Tongue (tissue), 2 donors: Measurements from ENCODE around the gene CAMKMT. TPM values are rescaled to one million over a fixed set of nuclear protein-coding genes. Genes with fewer than 3 reads are reported as not detected.

Experiments
- DNase-seq: peaks from one replicate; pipeline ENCODE4 v3.0.0-alpha.2; 2015
- total RNA-seq: library from RNA; depleted of rRNA; stranded (reverse); fragments of >200 nt; gene quantifications from one replicate; pipeline ENCODE4 v1.2.3, GENCODE V29; 2014

CAMKMT gene
- total RNA-seq, 1 donor from 2014 or later = 9.9 TPM

GRCh38 chr2:44772669-44773378 is 411.1 kb downstream of the CAMKMT start:
- no peak for DNase-seq

DNA sequence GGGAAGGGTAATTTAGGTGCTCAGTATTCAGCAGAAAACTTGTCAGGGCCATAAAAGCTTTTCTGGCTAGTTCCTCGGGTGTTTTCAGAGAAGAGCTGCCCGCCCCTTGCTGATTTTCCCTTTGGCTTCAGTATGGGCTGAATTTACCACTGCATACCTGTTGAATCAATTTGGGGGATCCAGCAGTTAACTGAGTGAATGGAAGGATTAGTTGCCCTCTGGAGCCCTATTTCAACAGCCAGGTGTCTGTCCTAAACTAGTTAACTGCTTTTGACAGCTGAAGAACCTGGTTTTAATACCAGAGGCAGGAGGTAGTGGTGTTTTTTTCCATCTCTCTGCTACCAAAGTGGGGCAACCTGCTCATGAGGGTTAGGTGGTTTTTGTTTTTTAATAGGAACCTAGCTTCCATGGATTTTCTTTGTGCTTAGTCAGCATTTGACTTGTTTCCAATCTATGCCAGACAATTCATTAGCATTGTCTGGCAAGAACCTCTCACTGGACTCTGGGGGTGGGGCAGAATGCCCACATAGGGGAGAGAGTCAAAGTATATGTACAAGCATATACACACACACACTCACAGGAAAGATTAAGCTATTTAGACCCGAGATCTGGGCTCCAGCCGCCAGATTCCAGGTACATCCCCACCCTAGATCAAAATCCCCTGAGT is 413.2 kb downstream of the CAMKMT start:
- no peak for DNase-seq

DNA sequence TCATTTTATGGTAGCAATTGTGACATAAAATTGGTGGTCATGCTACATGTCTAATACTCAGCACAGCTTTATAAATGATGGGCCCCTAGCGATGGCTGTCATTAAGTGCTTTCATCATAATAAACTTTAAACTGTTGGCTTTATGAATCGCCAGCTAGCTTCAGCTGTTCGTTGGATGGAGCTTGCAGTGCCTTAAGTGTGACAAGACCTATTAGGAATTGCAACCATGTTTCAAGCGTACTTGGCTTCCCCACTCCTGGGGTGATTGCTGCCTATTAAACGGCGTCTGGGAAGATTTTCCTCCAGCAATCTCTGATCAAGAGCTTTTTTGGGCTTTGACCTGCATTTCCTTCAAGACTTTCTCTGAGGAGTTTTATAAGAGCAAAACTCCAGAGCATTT is 415.3 kb downstream of the CAMKMT start:
- peak; percentile 71 for DNase-seq

DNA sequence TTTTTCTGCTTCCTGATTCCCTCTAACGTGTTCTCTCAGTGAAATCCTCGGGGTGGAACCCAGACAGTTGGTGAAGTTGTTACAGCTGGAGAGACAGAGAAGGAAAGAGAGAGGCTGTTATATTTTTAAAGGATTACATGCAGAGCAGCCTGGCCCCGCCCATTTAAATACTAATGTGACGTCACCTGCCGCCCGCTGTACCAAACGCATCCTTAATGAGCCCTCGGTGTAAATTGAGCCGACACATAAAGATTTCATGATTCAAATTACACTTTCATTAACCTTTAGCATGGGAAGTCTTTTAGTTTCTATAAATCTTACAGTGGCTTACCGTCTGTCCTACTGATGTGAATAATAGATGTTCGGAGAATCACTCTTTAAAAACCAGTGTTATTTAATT is 415.8 kb downstream of the CAMKMT start:
- peak; percentile 58 for DNase-seq

GRCh38 chr2:44778221-44778654 is 416.5 kb downstream of the CAMKMT start:
- DNase-seq = peak; percentile 16

DNA sequence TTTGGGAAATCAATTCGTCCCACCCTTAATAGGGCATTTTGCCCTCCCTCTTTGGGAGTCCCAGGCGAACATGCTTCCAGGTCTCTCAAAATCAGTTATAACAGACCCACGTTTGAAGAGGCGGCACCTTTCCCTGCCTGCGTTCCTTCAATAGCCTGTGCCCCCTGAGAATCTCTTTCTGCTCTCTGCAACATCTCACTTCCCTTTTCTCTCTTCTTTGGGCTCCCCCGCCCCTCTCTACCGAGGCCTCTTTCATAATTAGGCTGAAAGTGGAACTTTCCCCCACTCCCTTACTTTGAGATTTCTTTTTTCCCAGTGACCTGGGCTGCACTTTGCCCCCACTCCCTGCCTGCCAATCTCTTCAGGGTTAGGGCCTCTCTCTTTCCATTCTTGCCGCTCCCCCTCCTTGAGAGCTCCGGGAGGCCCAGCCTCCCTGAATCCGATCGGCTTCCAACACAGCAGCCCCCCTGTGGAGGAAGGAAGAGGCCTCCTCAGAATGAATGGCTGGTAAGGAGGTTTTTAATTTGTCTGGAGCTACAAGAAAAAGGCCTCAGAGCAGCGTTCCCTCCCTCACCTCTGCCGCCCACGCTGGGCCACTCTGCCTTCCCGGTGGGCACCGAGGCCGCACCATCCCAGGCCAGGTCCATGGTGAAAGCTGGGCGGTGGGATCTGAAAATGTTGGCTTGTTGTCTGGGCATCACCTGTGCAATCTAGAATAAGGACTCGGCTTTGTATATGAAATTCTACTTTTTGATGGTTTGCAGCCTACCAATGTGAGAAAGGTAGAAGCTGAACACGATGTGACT is 417.1 kb downstream of the CAMKMT start:
- DNase-seq = peak; percentile 5

- no peak for DNase-seq
These were observed 418.0 kb downstream of the CAMKMT start for GRCh38 chr2:44779793-44780192.

DNA sequence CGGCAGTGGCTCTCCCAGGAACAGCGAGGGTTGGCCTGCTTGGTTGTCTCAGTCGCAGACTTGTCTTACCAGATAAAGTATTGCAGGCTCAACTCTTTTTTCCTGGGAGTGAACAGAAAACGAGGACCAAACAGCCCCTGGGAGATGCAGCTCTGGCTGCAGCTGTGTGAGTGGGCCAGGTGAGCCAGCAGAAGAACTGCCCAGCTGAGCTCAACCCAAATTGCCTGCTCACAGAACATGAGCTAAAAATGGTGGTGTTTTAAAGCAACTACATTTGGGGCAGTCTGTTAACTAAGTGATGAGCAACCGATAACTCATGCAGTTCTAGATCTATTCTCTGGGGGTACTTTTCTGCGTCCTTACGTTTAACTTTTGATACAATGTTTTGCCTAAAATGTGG is 418.7 kb downstream of the CAMKMT start:
- DNase-seq = no peak

- no peak for DNase-seq
These were observed 423.7 kb downstream of the CAMKMT start for GRCh38 chr2:44785433-44785832.

- DNase-seq = no peak
These were observed 424.5 kb downstream of the CAMKMT start for GRCh38 chr2:44786045-44786816.

- DNase-seq = no peak
These were observed 425.1 kb downstream of the CAMKMT start for GRCh38 chr2:44786817-44787214.

- DNase-seq = no peak
These were observed 425.9 kb downstream of the CAMKMT start for GRCh38 chr2:44787663-44788062.

DNA sequence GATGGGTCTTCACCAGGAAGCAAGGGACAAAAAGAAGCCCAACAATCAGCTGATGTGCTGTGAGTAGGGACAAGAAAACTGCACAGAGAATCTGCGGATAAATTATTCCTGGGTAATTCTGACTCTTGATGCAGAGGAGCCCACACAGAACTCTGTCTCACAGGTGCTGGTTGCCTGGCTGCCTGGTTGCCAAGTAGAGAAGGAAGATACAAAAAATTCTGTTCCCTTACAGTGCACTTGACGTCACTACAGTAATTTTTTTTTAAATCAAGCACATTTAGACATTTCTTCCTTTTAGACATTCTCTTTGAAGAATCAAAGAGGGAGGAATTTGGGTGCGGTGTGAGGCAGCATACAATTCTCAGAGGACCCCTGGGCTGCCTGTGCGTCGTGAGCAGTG is 427.7 kb downstream of the CAMKMT start:
- no peak for DNase-seq

GRCh38 chr2:44789971-44790721 is 428.4 kb downstream of the CAMKMT start:
- no peak for DNase-seq

DNA sequence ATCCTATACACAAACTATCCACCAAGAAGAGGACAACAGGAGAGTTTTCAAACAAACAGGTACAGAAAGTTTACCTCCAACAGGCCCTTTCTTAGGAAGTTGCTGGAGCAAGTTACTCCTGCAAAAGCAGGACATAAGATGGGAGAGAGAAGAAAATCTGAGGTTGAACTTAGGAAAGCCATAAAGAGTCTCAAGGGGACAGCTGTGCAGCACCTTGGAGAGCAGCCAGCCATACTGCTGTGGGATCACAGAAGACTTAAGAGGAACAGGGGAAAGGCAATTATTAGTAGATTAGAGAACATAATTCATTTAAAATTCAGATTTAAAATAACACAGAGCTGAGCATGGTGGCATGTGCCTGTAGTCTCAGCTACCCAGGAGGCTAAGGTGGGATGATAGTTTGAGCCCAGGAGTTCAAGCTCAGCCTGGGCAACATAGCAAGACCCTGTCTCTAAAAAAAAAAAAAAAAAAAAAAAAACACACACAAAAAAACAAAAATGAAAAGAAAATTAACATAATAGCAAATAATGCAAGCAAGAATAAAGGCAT is 431.6 kb downstream of the CAMKMT start:
- DNase-seq = peak; percentile 56

DNA sequence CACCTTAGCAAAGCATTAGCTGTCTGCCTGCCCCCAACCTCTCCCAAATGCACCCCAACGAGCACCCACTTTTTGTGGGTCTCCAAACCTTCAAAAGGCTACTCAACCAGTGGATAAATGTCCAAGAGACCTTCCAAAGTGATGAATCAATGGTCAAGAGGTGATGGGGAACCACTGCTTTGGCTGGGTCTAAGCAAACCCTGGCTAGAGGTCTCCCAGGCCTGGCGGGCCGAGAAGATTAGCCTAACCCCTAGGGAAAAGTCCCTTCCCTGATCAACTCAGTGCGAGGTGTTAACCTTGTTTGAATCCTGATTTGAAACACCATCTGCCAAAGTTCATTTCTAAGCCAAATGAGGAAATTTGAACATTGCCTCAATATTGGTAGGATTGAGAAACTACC is 435.0 kb downstream of the CAMKMT start:
- DNase-seq = no peak

- no peak for DNase-seq
These were observed 436.5 kb downstream of the CAMKMT start for GRCh38 chr2:44798139-44798659.

- DNase-seq = no peak
These were observed 437.4 kb downstream of the CAMKMT start for GRCh38 chr2:44799105-44799504.

GRCh38 chr2:44799754-44800153 is 438.0 kb downstream of the CAMKMT start:
- no peak for DNase-seq

DNA sequence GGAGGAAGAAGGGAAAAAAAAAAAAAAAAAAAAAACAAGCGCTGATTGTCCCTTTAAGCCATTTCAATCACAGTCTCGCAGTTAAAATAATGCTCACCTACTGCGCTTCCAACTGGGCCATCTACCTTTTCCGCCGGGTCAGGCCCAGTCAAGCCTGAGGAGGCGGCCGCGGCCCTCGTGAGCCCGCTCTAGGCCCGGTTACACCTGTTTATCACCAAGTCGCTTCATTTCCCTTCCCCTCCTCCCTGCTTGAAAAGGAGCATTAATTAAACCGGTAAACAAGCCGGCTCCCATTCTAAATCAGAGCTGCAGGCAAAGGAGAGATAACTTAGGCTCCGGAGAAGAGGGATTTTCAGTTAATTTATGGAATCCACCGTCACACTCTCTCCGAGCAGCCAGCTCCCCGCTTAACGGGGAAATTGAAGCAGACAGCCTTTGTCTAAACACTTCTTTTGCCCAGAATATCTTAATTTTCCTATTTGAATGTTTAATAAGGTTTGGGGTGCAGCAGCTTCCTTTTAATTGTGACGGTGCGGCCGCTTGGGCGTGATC is 439.6 kb downstream of the CAMKMT start:
- DNase-seq = peak; percentile 4
